ENCODE data around the gene MCRIP2. TPM values are rescaled to one million over a fixed set of nuclear protein-coding genes. Genes with fewer than 3 reads are reported as not detected.

Gene MCRIP2
- total and polyA plus RNA-seq, 9 of the 15 experiments (the other 6 are each of a cell fraction or from before 2014, with no cell fraction given) = 0.80 to 120 (median 35.2) TPM

GRCh38 chr16:683396-684070 lies 41.9 kb downstream of the MCRIP2 start (continued):
- TF ChIP-seq E2F6 (IDR thresholded peaks at IDR 0.05; ENCODE audit: borderline replicate concordance in 1 of 2, extremely low read depth in 1 of 2, insufficient read depth in 1 of 2, insufficient read length in 1 of 2, low read depth in 1 of 2, low read length in 1 of 2, poor library complexity in 1 of 2, severe bottlenecking in 1 of 2) = peak in 1 of 2 experiments; percentile 74
- TF ChIP-seq ZFP91 (CRISPR knock-in tag; IDR thresholded peaks at IDR 0.05) = no peak
- 0 out of 2 replicates have a peak, but pooled peaks have one; percentile 5 for TF ChIP-seq SMAD4 (CRISPR knock-in tag; conservative IDR thresholded peaks at IDR 0.05)
- TF ChIP-seq MAFF (IDR thresholded peaks at IDR 0.05; ENCODE audit: low read length) = no peak
- 0 out of 2 replicates have a peak, but pooled peaks have one; percentile 13 for TF ChIP-seq CREM (IDR thresholded peaks at IDR 0.05; ENCODE audit: low read depth)
- TF ChIP-seq HDAC3 (IDR thresholded peaks at IDR 0.05; ENCODE audit: borderline replicate concordance, partially characterized antibody) = no peak
- TF ChIP-seq ZBTB7A (IDR thresholded peaks at IDR 0.05; ENCODE audit: borderline replicate concordance, control insufficient read depth, low read depth, low read length) = peak; percentile 41; the same call in 1 of the 2 replicates
- no peak for TF ChIP-seq ZNF232 (CRISPR knock-in tag; IDR thresholded peaks at IDR 0.05)
- TF ChIP-seq NFE2L1 (tag; IDR thresholded peaks at IDR 0.05; ENCODE audit: borderline replicate concordance, low read depth) = no peak
- no peak for TF ChIP-seq TSC22D4 (tag; IDR thresholded peaks at IDR 0.05)
- no peak for TF ChIP-seq STAT5A (IDR thresholded peaks at IDR 0.05; ENCODE audit: borderline replicate concordance, low read length)
- no peak for TF ChIP-seq STAT6 (CRISPR knock-in tag; IDR thresholded peaks at IDR 0.05)
- peak; percentile 67 for TF ChIP-seq POLR2A (conservative IDR thresholded peaks at IDR 0.05)
- TF ChIP-seq CHD2 (IDR thresholded peaks at IDR 0.05; ENCODE audit: low read depth, low read length) = peak; percentile 59; the same call in 1 of the 2 replicates
- peak; percentile 60 to 71 for TF ChIP-seq NRF1 (conservative IDR thresholded peaks at IDR 0.05 in 1 of 2, IDR thresholded peaks at IDR 0.05 in 1 of 2)
- peak; percentile 50; the same call in 1 of the 2 replicates for TF ChIP-seq ELF4 (CRISPR knock-in tag; IDR thresholded peaks at IDR 0.05)
- no peak for TF ChIP-seq MBD2 (IDR thresholded peaks at IDR 0.05; ENCODE audit: borderline replicate concordance, low read depth)
- peak; percentile 11; the same call in 1 of the 2 replicates for TF ChIP-seq THAP12 (CRISPR knock-in tag; IDR thresholded peaks at IDR 0.05)
- TF ChIP-seq GATAD2A (IDR thresholded peaks at IDR 0.05) = no peak
- 0 out of 2 replicates have a peak, but pooled peaks have one; percentile 9 for TF ChIP-seq E2F3 (CRISPR knock-in tag; IDR thresholded peaks at IDR 0.05)
- TF ChIP-seq ZNF212 (CRISPR knock-in tag; IDR thresholded peaks at IDR 0.05) = 0 out of 2 replicates have a peak, but pooled peaks have one; percentile 8
